Measurements from ENCODE around the gene RNF225.
A peak's percentile ranks its signal among the peaks of the same experiment; 100 is the strongest.
"Not testable (repeated sequence)": the region's sequence is repeated elsewhere in the genome, so short reads cannot be mapped to it uniquely, and the experiment has no call there.

RNF225 gene

DNA sequence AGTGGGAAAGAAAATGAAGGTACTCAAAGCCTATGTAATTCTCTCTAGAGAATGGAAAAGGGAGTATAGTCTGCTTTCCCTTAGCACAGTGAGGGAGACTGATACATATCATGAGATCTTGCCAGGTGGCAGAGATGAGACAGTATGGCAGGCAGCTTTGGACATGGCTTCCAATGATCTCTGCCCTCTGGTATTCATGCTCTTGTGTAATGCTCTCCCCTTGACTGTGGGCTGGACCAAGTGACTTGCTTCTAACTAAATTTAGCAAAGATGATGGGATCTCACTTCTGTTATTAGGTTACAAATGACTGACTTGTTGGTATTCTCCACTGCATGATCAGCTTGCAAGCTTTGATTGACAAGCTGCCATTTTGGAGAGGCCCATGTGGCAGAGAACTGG lies 34.3 kb downstream of the RNF225 start:
- DNase-seq (ENCODE audit: extremely low read depth, low read depth) = no peak
- no peak overlapping the region for H3K4me3 ChIP-seq (replicated peaks; ENCODE audit: low read depth, low read length)
- TF ChIP-seq, protein P1, sequence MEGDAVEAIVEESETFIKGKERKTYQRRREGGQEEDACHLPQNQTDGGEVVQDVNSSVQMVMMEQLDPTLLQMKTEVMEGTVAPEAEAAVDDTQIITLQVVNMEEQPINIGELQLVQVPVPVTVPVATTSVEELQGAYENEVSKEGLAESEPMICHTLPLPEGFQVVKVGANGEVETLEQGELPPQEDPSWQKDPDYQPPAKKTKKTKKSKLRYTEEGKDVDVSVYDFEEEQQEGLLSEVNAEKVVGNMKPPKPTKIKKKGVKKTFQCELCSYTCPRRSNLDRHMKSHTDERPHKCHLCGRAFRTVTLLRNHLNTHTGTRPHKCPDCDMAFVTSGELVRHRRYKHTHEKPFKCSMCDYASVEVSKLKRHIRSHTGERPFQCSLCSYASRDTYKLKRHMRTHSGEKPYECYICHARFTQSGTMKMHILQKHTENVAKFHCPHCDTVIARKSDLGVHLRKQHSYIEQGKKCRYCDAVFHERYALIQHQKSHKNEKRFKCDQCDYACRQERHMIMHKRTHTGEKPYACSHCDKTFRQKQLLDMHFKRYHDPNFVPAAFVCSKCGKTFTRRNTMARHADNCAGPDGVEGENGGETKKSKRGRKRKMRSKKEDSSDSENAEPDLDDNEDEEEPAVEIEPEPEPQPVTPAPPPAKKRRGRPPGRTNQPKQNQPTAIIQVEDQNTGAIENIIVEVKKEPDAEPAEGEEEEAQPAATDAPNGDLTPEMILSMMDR (IDR thresholded peaks at IDR 0.05; ENCODE audit: low read depth, low read length, missing control alignments) = no peak

DNA sequence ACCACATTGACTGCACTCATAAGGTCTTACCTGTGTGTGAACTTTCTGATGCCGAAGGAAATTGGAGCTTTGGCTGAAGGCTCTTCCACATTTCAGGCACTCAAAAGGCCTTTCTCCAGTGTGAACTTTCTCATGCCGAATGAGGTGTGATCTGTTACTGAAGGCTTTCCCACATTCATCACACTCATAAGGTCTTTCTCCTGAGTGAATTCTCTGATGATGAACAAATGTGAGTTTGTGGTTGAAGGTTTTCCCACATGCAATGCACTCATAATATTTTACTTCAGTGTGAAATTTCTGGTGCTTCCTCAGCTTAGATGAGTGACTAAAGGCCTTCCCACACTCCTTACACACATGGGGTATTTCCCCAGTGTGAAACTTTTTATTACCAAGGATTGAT lies 38.8 kb downstream of the RNF225 start:
- H3K4me3 ChIP-seq (replicated peaks; ENCODE audit: low read depth, low read length) = no peak overlapping the region

DNA sequence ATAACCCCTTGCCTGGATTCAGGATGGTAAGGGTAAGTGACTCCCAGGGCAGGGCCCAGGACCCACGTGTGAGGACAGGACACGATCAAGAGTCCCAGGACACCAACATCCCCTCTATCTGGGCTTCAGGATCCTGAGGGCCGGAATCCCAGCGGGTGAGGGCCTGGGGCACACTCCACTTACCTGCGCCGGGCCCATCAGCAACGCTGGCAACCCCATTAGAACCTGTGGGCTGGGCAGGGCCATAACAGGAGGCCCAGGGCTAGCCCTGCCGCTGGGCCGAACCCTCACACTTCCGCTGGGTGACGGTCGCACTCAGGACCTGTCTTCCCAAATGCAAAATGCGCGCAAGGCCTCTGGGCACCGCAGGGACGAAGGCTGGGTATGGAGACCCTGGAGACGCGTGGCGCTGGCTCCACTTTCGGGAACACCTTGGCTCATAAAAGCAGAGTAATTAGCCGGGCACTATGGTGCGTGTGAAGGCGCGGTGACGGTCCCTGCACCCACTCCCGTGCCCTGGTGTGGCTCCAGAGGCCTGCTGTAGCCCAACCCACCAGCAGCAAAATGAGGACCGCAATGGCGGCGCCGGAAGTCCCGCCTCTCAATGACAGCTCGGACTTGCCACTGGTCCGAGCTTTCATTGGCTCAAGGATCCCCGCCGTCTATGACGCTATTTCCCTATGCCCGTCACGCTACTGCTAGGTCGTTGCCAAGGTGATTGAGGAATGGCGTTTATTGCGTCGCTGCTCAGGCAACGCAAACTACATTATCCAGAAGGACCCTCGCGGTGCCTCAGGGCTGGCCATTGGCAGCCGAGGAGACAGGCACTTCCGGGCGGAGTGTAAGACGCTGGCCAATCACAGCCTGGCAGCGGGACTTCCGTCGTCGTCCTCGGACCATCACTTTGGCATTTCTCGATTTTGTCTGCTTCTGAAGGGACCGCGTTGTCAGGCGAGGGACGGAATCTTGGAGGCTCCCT lies 44.4 kb downstream of the RNF225 start, which contains the start of gene ZNF132:
Gene ZNF132 (minus strand): TSS at position 578 of the 979 bp plus-strand sequence. CDS start 332 bp downstream, at position 246.
- H3K4me3 ChIP-seq (replicated peaks; ENCODE audit: low read depth, low read length) = peak within 1 kb of the TSS; percentile 57
- peak; percentile 99 for DNase-seq (ENCODE audit: extremely low read depth, low read depth)
- TF ChIP-seq, protein P1 (IDR thresholded peaks at IDR 0.05; ENCODE audit: low read depth, low read length, missing control alignments) = no peak

More for the DNA sequence above, 38.8 kb downstream of the RNF225 start:
- TF ChIP-seq, protein P1 (IDR thresholded peaks at IDR 0.05; ENCODE audit: low read depth, low read length, missing control alignments) = no peak
- no peak for DNase-seq (ENCODE audit: extremely low read depth, low read depth)

DNA sequence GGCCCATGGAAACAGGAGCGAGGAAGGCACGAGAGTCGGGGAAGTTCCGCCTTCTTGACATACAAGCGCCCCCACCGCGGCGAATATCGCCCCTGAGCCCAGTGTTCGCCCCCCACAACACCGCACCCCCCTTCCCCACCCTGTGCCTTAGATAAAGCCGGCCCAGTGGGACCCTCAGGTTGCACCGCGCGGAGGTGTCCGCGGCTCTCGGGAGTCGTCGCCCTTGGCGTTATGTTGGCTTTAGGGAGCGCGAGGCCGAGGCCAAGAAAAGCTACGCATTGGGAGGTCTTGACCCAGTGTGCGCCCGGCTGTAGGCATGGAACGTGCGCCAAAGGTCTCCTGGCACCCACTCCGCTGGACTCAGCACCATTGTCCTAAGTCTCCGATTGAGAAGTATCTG lies 45.1 kb downstream of the RNF225 start:
- no peak for DNase-seq (ENCODE audit: extremely low read depth, low read depth)
- TF ChIP-seq, protein P1 (IDR thresholded peaks at IDR 0.05; ENCODE audit: low read depth, low read length, missing control alignments) = no peak
- peak overlapping the region; percentile 57 for H3K4me3 ChIP-seq (replicated peaks; ENCODE audit: low read depth, low read length)

DNA sequence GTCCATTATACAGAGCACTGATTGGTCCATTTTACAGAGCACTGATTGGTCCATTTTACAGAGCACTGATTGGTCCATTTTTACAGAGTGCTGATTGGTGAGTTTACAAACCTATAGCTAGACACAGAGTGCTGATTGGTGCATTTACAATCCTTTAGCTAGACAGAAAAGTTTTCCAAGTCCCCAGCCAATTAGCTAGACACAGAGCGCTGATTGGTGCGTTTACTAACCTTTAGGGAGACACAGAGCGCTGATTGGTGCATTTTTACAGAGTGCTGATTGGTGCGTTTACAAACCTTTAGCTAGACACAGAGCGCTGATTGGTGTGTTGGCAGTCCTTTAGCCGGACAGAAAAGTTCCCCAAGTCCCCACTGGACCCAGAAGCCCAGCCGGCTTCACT lies 47.5 kb downstream of the RNF225 start:
- not testable (repeated sequence) for DNase-seq (ENCODE audit: extremely low read depth, low read depth); H3K4me3 ChIP-seq (replicated peaks; ENCODE audit: low read depth, low read length)

All from HFF-Myc (cell line).